ENCODE data around the gene ISLR.

DNA sequence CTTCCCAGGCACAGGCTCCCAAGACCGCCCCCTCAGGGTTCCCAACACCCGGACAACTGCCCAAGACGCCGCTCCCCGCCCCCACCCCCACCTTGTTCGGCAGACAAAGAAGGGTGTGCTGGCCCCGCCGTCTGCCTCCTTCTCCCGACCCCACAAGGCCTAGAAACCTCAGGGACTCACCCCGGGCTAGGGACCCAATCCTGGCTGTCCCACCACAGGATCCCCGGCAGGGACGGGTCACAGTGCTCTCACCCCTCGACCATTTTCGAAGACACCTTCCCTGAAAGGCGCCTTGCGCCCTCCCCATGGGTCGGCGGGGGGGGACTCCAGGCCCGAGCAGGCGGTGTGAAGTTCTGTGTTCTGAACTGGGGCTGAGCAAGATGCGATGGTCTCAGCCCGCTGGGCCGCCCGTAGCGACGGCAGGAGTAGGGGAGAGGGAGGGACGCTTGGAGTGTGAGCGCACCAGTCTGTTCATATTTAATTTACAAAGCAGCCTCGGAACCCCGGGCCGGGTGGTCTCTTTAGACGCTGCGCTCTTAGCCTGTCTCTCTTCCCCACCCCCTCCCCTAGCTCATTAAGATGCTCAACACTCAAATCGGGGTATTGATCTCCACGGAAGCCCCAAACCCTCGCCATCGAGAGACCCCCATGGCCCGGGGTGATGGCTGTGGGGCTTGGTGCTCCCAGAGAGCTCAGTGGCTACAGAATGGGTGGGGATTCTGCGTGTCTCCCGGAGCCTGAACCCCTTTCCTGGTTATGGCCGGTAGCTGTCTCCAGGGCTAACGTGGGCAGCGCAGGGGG, 44.5 kb upstream of the ISLR start:
- TF ChIP-seq CTCF (optimal IDR thresholded peaks at IDR 0.05 in 1 of 3, IDR thresholded peaks at IDR 0.05 in 1 of 3, conservative IDR thresholded peaks at IDR 0.05 in 1 of 3; ENCODE audit: extremely low read depth in 1 of 3, insufficient read depth in 2 of 3, low read length in 3 of 3) (no peak), EZH2 (IDR thresholded peaks at IDR 0.05; ENCODE audit: low read length) (no peak)

All from keratinocyte (primary cell).